GM12878 (cell line): Measurements from ENCODE around the gene RCOR2. TPM values are rescaled to one million over a fixed set of nuclear protein-coding genes. Genes with fewer than 3 reads are reported as not detected.

Experiments used
- CREB1 ChIP-seq: IDR thresholded peaks from 2 replicates; pipeline ENCODE4 v1.6.1; 2012; ENCODE audit warnings: low read depth, mild to moderate bottlenecking, inconsistent platforms
- EZH2 ChIP-seq: IDR thresholded peaks from 2 replicates; pipeline ENCODE4 v1.6.1; 2012; ENCODE audit warnings: low read depth, mild to moderate bottlenecking, control low read depth, inconsistent platforms, low read length, borderline replicate concordance; ENCODE audit not compliant: control insufficient read depth
- NFIC ChIP-seq: IDR thresholded peaks from 2 replicates; pipeline ENCODE4 v1.6.1; 2012; ENCODE audit warnings: low read depth, mild to moderate bottlenecking, inconsistent platforms, low read length, moderate library complexity
- NR2C2 ChIP-seq: IDR thresholded peaks from 2 replicates; pipeline ENCODE4 v1.6.1; 2011; ENCODE audit warnings: borderline replicate concordance, low read depth; ENCODE audit not compliant: control insufficient read depth, insufficient read length
- polyA plus RNA-seq, 11 experiments: library from polyadenylated mRNA; depleted of rRNA in 4 of 11; unstranded in 6 of 11; stranded (reverse) in 5 of 11; fragments of >200 nt; fragmentation: Nextera tagmentation in 4 of 11; fragmentation: Illumina TruSeq in 1 of 11; extraction: Ambion mirVana in 4 of 11; extraction: Trizol in 1 of 11; gene quantifications; 1 replicate in 1 of 11; 2 replicates in 10 of 11; pipeline versions ENCODE4 v1.2.1 to v1.2.3, GENCODE V29; 2011 to 2016; ENCODE audit warnings: inconsistent platforms in 2 of 11, missing spikeins in 2 of 11, low read depth in 1 of 11
- total RNA-seq, 4 experiments: library from RNA; depleted of rRNA in 3 of 4; stranded (reverse); fragments of >200 nt in 3 of 4; fragmentation: Illumina TruSeq in 1 of 4; extraction: Trizol in 1 of 4; gene quantifications; 2 replicates each; pipeline versions ENCODE4 v1.2.1 to v1.2.3, GENCODE V29; 2013 to 2021
- TF ChIP-seq, protein P1 (sequence below): fragments of 450-650 bp; formaldehyde crosslinking; IDR thresholded peaks from 2 replicates; pipeline ENCODE4 v1.4.0; 2020; ENCODE audit warnings: mild to moderate bottlenecking, moderate library complexity
- TF ChIP-seq, protein P2 (sequence below), 3 experiments: IDR thresholded peaks in 2 of 3; conservative IDR thresholded peaks in 1 of 3; 2 replicates each; pipeline ENCODE4 v1.5.1; 2011; ENCODE audit warnings: low read depth in 3 of 3, low read length in 3 of 3, mild to moderate bottlenecking in 3 of 3, control low read depth in 2 of 3, moderate library complexity in 2 of 3, inconsistent platforms in 1 of 3, mixed read lengths in 1 of 3; ENCODE audit not compliant: control insufficient read depth in 2 of 3, insufficient read depth in 1 of 3; ENCODE audit errors: extremely low read depth in 1 of 3
- TF ChIP-seq, protein P3 (sequence below): fragments of 450-650 bp; IDR thresholded peaks from 2 replicates; pipeline ENCODE4 v1.6.1; 2018; ENCODE audit warnings: borderline replicate concordance, mild to moderate bottlenecking; ENCODE audit not compliant: partially characterized antibody
- TF ChIP-seq, protein P4 (sequence below): IDR thresholded peaks from 2 replicates; pipeline ENCODE4 v1.6.1; 2012; ENCODE audit warnings: mild to moderate bottlenecking, low read depth, low read length
- TF ChIP-seq, protein P5 (sequence below): IDR thresholded peaks from 2 replicates; pipeline ENCODE4 v1.6.1; 2012; ENCODE audit warnings: improper control_type of control experiment, low read depth, low read length; ENCODE audit not compliant: insufficient replicate concordance

RCOR2 gene
- total and polyA plus RNA-seq, 10 of the 15 experiments (the other 5 are each of a cell fraction or from before 2014, with no cell fraction given): 0.06 to 0.32 (median 0.17) TPM; not detected in 5

DNA sequence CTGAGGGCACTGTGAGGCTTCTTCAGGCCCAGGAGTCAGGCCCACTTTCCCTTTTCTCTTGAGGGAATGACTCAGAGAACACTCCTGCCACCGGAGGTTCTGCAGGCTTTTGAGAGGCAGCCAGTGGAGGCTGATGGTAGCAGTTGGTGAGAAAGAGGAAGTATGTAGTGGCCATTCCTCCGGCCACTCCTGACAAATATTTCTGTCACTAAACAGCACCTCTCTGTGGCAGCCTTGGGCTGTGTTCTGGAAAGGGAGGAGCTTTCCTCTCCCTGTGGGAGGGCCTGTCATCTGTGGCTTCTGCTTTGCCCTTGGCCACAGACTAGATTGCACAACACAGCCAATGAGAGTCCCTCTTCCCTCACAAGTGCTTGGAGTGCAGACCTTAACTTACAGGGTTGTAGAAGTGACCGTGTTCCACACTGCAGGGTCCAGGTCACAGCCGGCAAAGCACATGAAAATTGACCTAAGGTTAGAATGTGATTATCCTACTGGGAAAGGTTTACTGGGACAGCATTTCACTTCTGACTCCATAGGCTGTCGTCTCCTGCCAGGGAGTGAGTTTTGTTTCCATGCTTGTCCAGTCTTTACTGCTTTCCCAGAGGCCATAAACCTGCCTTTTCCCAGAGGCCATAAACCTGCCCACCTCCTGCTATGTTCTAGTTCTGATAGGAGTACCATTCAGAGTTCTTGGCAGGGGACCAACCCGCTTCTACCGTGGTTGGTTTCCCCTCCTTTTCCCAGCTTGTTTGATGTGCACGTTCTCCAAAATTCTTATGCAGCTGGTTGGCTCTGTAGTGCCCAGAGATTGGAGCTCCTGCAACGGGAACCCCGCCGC, 44.8 kb downstream of the RCOR2 start (continued):
- TF ChIP-seq, protein P1, sequence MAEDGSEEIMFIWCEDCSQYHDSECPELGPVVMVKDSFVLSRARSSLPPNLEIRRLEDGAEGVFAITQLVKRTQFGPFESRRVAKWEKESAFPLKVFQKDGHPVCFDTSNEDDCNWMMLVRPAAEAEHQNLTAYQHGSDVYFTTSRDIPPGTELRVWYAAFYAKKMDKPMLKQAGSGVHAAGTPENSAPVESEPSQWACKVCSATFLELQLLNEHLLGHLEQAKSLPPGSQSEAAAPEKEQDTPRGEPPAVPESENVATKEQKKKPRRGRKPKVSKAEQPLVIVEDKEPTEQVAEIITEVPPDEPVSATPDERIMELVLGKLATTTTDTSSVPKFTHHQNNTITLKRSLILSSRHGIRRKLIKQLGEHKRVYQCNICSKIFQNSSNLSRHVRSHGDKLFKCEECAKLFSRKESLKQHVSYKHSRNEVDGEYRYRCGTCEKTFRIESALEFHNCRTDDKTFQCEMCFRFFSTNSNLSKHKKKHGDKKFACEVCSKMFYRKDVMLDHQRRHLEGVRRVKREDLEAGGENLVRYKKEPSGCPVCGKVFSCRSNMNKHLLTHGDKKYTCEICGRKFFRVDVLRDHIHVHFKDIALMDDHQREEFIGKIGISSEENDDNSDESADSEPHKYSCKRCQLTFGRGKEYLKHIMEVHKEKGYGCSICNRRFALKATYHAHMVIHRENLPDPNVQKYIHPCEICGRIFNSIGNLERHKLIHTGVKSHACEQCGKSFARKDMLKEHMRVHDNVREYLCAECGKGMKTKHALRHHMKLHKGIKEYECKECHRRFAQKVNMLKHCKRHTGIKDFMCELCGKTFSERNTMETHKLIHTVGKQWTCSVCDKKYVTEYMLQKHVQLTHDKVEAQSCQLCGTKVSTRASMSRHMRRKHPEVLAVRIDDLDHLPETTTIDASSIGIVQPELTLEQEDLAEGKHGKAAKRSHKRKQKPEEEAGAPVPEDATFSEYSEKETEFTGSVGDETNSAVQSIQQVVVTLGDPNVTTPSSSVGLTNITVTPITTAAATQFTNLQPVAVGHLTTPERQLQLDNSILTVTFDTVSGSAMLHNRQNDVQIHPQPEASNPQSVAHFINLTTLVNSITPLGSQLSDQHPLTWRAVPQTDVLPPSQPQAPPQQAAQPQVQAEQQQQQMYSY (CRISPR knock-in tag): no peak
- TF ChIP-seq EZH2 (no peak), NR2C2 (no peak), NFIC (no peak), CREB1 (no peak)
- TF ChIP-seq, protein P2, sequence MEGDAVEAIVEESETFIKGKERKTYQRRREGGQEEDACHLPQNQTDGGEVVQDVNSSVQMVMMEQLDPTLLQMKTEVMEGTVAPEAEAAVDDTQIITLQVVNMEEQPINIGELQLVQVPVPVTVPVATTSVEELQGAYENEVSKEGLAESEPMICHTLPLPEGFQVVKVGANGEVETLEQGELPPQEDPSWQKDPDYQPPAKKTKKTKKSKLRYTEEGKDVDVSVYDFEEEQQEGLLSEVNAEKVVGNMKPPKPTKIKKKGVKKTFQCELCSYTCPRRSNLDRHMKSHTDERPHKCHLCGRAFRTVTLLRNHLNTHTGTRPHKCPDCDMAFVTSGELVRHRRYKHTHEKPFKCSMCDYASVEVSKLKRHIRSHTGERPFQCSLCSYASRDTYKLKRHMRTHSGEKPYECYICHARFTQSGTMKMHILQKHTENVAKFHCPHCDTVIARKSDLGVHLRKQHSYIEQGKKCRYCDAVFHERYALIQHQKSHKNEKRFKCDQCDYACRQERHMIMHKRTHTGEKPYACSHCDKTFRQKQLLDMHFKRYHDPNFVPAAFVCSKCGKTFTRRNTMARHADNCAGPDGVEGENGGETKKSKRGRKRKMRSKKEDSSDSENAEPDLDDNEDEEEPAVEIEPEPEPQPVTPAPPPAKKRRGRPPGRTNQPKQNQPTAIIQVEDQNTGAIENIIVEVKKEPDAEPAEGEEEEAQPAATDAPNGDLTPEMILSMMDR (IDR thresholded peaks at IDR 0.05 in 2 of 3, conservative IDR thresholded peaks at IDR 0.05 in 1 of 3; ENCODE audit: control insufficient read depth in 2 of 3, extremely low read depth in 1 of 3, insufficient read depth in 1 of 3, low read depth in 3 of 3, low read length in 3 of 3): peak; percentile 54 to 78 (median 57); a peak in 5 of 6 replicates
- TF ChIP-seq, protein P3, sequence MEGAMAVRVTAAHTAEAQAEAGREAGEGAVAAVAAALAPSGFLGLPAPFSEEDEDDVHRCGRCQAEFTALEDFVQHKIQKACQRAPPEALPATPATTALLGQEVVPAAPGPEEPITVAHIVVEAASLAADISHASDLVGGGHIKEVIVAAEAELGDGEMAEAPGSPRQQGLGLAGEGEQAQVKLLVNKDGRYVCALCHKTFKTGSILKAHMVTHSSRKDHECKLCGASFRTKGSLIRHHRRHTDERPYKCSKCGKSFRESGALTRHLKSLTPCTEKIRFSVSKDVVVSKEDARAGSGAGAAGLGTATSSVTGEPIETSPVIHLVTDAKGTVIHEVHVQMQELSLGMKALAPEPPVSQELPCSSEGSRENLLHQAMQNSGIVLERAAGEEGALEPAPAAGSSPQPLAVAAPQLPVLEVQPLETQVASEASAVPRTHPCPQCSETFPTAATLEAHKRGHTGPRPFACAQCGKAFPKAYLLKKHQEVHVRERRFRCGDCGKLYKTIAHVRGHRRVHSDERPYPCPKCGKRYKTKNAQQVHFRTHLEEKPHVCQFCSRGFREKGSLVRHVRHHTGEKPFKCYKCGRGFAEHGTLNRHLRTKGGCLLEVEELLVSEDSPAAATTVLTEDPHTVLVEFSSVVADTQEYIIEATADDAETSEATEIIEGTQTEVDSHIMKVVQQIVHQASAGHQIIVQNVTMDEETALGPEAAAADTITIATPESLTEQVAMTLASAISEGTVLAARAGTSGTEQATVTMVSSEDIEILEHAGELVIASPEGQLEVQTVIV: no peak
- TF ChIP-seq, protein P4, sequence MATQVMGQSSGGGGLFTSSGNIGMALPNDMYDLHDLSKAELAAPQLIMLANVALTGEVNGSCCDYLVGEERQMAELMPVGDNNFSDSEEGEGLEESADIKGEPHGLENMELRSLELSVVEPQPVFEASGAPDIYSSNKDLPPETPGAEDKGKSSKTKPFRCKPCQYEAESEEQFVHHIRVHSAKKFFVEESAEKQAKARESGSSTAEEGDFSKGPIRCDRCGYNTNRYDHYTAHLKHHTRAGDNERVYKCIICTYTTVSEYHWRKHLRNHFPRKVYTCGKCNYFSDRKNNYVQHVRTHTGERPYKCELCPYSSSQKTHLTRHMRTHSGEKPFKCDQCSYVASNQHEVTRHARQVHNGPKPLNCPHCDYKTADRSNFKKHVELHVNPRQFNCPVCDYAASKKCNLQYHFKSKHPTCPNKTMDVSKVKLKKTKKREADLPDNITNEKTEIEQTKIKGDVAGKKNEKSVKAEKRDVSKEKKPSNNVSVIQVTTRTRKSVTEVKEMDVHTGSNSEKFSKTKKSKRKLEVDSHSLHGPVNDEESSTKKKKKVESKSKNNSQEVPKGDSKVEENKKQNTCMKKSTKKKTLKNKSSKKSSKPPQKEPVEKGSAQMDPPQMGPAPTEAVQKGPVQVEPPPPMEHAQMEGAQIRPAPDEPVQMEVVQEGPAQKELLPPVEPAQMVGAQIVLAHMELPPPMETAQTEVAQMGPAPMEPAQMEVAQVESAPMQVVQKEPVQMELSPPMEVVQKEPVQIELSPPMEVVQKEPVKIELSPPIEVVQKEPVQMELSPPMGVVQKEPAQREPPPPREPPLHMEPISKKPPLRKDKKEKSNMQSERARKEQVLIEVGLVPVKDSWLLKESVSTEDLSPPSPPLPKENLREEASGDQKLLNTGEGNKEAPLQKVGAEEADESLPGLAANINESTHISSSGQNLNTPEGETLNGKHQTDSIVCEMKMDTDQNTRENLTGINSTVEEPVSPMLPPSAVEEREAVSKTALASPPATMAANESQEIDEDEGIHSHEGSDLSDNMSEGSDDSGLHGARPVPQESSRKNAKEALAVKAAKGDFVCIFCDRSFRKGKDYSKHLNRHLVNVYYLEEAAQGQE: no peak
- TF ChIP-seq, protein P5, sequence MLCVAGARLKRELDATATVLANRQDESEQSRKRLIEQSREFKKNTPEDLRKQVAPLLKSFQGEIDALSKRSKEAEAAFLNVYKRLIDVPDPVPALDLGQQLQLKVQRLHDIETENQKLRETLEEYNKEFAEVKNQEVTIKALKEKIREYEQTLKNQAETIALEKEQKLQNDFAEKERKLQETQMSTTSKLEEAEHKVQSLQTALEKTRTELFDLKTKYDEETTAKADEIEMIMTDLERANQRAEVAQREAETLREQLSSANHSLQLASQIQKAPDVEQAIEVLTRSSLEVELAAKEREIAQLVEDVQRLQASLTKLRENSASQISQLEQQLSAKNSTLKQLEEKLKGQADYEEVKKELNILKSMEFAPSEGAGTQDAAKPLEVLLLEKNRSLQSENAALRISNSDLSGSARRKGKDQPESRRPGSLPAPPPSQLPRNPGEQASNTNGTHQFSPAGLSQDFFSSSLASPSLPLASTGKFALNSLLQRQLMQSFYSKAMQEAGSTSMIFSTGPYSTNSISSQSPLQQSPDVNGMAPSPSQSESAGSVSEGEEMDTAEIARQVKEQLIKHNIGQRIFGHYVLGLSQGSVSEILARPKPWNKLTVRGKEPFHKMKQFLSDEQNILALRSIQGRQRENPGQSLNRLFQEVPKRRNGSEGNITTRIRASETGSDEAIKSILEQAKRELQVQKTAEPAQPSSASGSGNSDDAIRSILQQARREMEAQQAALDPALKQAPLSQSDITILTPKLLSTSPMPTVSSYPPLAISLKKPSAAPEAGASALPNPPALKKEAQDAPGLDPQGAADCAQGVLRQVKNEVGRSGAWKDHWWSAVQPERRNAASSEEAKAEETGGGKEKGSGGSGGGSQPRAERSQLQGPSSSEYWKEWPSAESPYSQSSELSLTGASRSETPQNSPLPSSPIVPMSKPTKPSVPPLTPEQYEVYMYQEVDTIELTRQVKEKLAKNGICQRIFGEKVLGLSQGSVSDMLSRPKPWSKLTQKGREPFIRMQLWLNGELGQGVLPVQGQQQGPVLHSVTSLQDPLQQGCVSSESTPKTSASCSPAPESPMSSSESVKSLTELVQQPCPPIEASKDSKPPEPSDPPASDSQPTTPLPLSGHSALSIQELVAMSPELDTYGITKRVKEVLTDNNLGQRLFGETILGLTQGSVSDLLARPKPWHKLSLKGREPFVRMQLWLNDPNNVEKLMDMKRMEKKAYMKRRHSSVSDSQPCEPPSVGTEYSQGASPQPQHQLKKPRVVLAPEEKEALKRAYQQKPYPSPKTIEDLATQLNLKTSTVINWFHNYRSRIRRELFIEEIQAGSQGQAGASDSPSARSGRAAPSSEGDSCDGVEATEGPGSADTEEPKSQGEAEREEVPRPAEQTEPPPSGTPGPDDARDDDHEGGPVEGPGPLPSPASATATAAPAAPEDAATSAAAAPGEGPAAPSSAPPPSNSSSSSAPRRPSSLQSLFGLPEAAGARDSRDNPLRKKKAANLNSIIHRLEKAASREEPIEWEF: no peak
